HepG2 (cell line): Measurements from ENCODE around the gene HTATIP2. TPM values are rescaled to one million over a fixed set of nuclear protein-coding genes. Genes with fewer than 3 reads are reported as not detected.

Experiments used
- ATF7-NPFF ChIP-seq: sonication (generic); formaldehyde crosslinking; IDR thresholded peaks from 2 replicates; pipeline ENCODE4 v1.8.1; 2023; ENCODE audit warnings: mild to moderate bottlenecking, low read depth, missing genetic modification reagents, moderate library complexity
- CREBL2 ChIP-seq: sonication (generic); formaldehyde crosslinking; IDR thresholded peaks from 2 replicates; pipeline ENCODE4 v1.8.1; 2023; ENCODE audit warnings: missing genetic modification reagents, mild to moderate bottlenecking, borderline replicate concordance
- DPF2 ChIP-seq: sonication (generic); formaldehyde crosslinking; IDR thresholded peaks from 2 replicates; pipeline ENCODE4 v1.4.0; 2020; ENCODE audit warnings: mild to moderate bottlenecking, low read depth, missing genetic modification reagents, borderline replicate concordance
- EEA1 ChIP-seq: sonication (generic); formaldehyde crosslinking; IDR thresholded peaks from 2 replicates; pipeline ENCODE4 v1.5.1; 2020; ENCODE audit warnings: mild to moderate bottlenecking, missing genetic modification reagents, borderline replicate concordance
- ELF3 ChIP-seq: IDR thresholded peaks from 2 replicates; pipeline ENCODE4 v1.6.1; 2016; ENCODE audit warnings: missing genetic modification reagents, missing compliant biosample characterization
- FOXA3 ChIP-seq: IDR thresholded peaks from 2 replicates; pipeline ENCODE4 v1.6.1; 2016; ENCODE audit warnings: missing genetic modification reagents, missing compliant biosample characterization
- GPN1 ChIP-seq: sonication (generic); formaldehyde crosslinking; IDR thresholded peaks from 2 replicates; pipeline ENCODE4 v1.5.1; 2020; ENCODE audit warnings: missing genetic modification reagents, borderline replicate concordance
- HNRNPH1 ChIP-seq: fragments of 200-400 bp; formaldehyde crosslinking; optimal IDR thresholded peaks from 2 replicates; pipeline ENCODE3; 2017; ENCODE audit warnings: mild to moderate bottlenecking, low read depth, low read length
- JUND ChIP-seq: sonication (generic); formaldehyde crosslinking; IDR thresholded peaks from 2 replicates; pipeline ENCODE4 v1.8.0; 2022; ENCODE audit warnings: mild to moderate bottlenecking, missing genetic modification reagents
- NFYC ChIP-seq: IDR thresholded peaks from 2 replicates; pipeline ENCODE4 v1.6.1; 2016; ENCODE audit warnings: missing genetic modification reagents, missing compliant biosample characterization
- NR2F6 ChIP-seq, 2 experiments: IDR thresholded peaks; 2 replicates each; pipeline ENCODE4 v1.6.1; 2016; ENCODE audit warnings: antibody characterized with exemption in 1 of 2, mild to moderate bottlenecking in 1 of 2
- PAWR ChIP-seq: sonication (generic); formaldehyde crosslinking; IDR thresholded peaks from 2 replicates; pipeline ENCODE4 v1.4.0; 2020; ENCODE audit warnings: missing genetic modification reagents, mild to moderate bottlenecking, borderline replicate concordance
- PLRG1 ChIP-seq: fragments of 450-650 bp; conservative IDR thresholded peaks from 2 replicates; pipeline ENCODE4 v1.6.1; 2016
- POLR2AphosphoS2 ChIP-seq: IDR thresholded peaks from 2 replicates; pipeline ENCODE4 v1.6.1; 2011; ENCODE audit warnings: low read depth, low read length, improper control_type of control experiment
- PRPF4 ChIP-seq: fragments of 200-400 bp; formaldehyde crosslinking; IDR thresholded peaks from 2 replicates; pipeline ENCODE4 v1.6.1; 2016; ENCODE audit warnings: low read length, low read depth; ENCODE audit not compliant: poor library complexity, severe bottlenecking
- RARG ChIP-seq: sonication (generic); formaldehyde crosslinking; IDR thresholded peaks from 2 replicates; pipeline ENCODE4 v1.4.0; 2020; ENCODE audit warnings: low read depth, mild to moderate bottlenecking, missing genetic modification reagents
- SRY ChIP-seq: sonication (generic); formaldehyde crosslinking; IDR thresholded peaks from 2 replicates; pipeline ENCODE4 v1.8.0; 2022; ENCODE audit warnings: mild to moderate bottlenecking, missing genetic modification reagents
- STAG1 ChIP-seq: sonication (generic); formaldehyde crosslinking; IDR thresholded peaks from 2 replicates; pipeline ENCODE4 v1.4.0; 2020; ENCODE audit warnings: missing genetic modification reagents
- SUZ12 ChIP-seq: fragments of 150-350 bp; IDR thresholded peaks from 2 replicates; pipeline ENCODE4 v1.6.1; 2014; ENCODE audit warnings: low read depth, low read length
- TARDBP ChIP-seq: sonication (generic); formaldehyde crosslinking; IDR thresholded peaks from 2 replicates; pipeline ENCODE4 v1.8.0; 2022; ENCODE audit warnings: mild to moderate bottlenecking, missing genetic modification reagents
- ZC3H4 ChIP-seq: sonication (generic); formaldehyde crosslinking; IDR thresholded peaks from 2 replicates; pipeline ENCODE4 v1.4.0; 2020; ENCODE audit warnings: missing genetic modification reagents, borderline replicate concordance
- ZFP36L1 ChIP-seq: sonication (generic); formaldehyde crosslinking; IDR thresholded peaks from 2 replicates; pipeline ENCODE4 v1.8.0; 2022; ENCODE audit warnings: mild to moderate bottlenecking, missing genetic modification reagents, moderate library complexity
- ZNF263 ChIP-seq: sonication (generic); formaldehyde crosslinking; IDR thresholded peaks from 2 replicates; pipeline ENCODE4 v1.4.0; 2020; ENCODE audit warnings: missing genetic modification reagents
- ZNF382 ChIP-seq: sonication (generic); formaldehyde crosslinking; IDR thresholded peaks from 2 replicates; pipeline ENCODE4 v1.5.0; 2020; ENCODE audit warnings: missing genetic modification reagents, mild to moderate bottlenecking, borderline replicate concordance
- ZNF563 ChIP-seq: sonication (generic); formaldehyde crosslinking; IDR thresholded peaks from 2 replicates; pipeline ENCODE4 v1.8.0; 2022; ENCODE audit warnings: mild to moderate bottlenecking, moderate library complexity, missing genetic modification reagents
- ZNF670 ChIP-seq: sonication (generic); formaldehyde crosslinking; IDR thresholded peaks from 2 replicates; pipeline ENCODE4 v1.8.0; 2022; ENCODE audit warnings: mild to moderate bottlenecking, missing genetic modification reagents, borderline replicate concordance
- ZNF674 ChIP-seq: sonication (generic); formaldehyde crosslinking; IDR thresholded peaks from 2 replicates; pipeline ENCODE4 v1.5.0; 2020; ENCODE audit warnings: low read depth, mild to moderate bottlenecking, missing genetic modification reagents
- polyA plus RNA-seq, 8 experiments: library from polyadenylated mRNA; depleted of rRNA in 3 of 8; stranded (reverse) in 7 of 8; unstranded in 1 of 8; fragments of >200 nt; fragmentation: Illumina TruSeq in 4 of 8; extraction: Trizol in 4 of 8; gene quantifications; 2 replicates each; pipeline versions ENCODE4 v1.2.1 to v1.2.3, GENCODE V29; 2011 to 2016; ENCODE audit warnings: low read depth in 4 of 8, missing spikeins in 1 of 8, mixed read lengths in 1 of 8; ENCODE audit not compliant: insufficient read depth in 1 of 8
- total RNA-seq, 5 experiments: library from RNA; depleted of rRNA; stranded (reverse); fragments of >200 nt; fragmentation: Illumina TruSeq; extraction: Trizol; gene quantifications; 2 replicates each; pipeline ENCODE4 v1.2.3, GENCODE V29; 2016; ENCODE audit warnings: low read depth in 1 of 5
- TF ChIP-seq, protein P1 (sequence below): sonication (generic); formaldehyde crosslinking; conservative IDR thresholded peaks from 2 replicates; pipeline ENCODE4 v1.4.0; 2020; ENCODE audit warnings: mild to moderate bottlenecking, missing genetic modification reagents, moderate library complexity

HTATIP2 gene
- total and polyA plus RNA-seq, 2 of the 13 experiments (the other 11 are each of a cell fraction or from before 2014, with no cell fraction given) = not detected

DNA sequence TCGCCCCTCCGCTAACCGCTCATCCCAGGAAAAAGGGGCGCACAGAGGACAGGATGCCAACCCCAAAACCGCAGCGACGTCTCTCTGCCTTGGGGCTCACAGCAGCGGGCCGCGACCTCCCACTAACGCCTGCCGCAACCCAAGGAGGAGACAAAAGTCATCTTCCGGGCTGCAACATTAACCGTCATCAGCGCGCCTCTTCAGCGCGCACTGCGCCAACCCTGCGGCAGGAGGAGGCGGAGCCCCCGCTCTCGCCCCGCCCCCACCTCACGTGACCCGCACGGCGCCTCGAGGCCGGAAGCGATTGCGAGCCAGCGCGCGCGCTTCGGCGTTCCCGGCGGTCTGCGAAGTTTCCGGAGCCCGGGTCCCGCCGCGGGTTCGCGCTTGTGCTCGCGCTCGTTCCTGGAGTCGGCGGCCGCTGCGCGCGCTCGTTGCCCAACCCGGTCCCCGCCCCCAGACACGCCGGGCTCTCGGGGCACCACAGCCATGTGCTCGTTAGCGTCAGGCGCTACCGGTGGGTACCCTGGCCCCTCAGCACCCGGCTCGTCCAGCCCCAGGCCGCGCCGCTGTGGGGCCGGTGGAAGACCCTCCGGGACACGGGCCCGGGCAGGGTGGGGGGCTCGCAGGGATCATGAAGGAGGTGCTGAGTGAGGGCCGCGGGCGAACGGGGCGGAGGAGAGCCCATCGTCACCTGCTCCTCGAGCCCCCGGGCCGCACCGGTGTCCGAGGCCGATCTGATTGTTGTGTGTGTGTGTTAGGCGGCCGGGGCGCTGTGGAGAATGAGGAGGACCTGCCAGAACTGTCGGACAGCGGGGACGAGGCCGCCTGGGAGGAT, 24.0 kb downstream of the HTATIP2 start, which contains the start of gene PRMT3 (continued):
- 0 out of 2 replicates have a peak, but pooled peaks have one; percentile 28 for TF ChIP-seq NFYC (CRISPR knock-in tag)
- TF ChIP-seq ZC3H4 (CRISPR knock-in tag) = no peak
- no peak; the same call in 1 of the 2 replicates for TF ChIP-seq ZFP36L1 (CRISPR knock-in tag)
- no peak for TF ChIP-seq HNRNPH1
- peak; percentile 2; the same call in 1 of the 2 replicates for TF ChIP-seq STAG1 (CRISPR knock-in tag)
- TF ChIP-seq PLRG1 = no peak
- 0 out of 2 replicates have a peak, but pooled peaks have one; percentile 45 for TF ChIP-seq ZNF674
- TF ChIP-seq NR2F6 (IDR thresholded peaks at IDR 0.05) = no peak
- TF ChIP-seq NR2F6 (CRISPR knock-in tag; IDR thresholded peaks at IDR 0.05) = no peak
- no peak for TF ChIP-seq ZNF382 (CRISPR knock-in tag)
- peak; percentile 37; the same call in 1 of the 2 replicates for TF ChIP-seq ZNF670
- peak; percentile 75 for TF ChIP-seq ZNF563
- TF ChIP-seq RARG (CRISPR knock-in tag) = peak; percentile 83
- no peak for TF ChIP-seq PRPF4
- peak; percentile 80; the same call in 1 of the 2 replicates for TF ChIP-seq SRY
- TF ChIP-seq, protein P1, sequence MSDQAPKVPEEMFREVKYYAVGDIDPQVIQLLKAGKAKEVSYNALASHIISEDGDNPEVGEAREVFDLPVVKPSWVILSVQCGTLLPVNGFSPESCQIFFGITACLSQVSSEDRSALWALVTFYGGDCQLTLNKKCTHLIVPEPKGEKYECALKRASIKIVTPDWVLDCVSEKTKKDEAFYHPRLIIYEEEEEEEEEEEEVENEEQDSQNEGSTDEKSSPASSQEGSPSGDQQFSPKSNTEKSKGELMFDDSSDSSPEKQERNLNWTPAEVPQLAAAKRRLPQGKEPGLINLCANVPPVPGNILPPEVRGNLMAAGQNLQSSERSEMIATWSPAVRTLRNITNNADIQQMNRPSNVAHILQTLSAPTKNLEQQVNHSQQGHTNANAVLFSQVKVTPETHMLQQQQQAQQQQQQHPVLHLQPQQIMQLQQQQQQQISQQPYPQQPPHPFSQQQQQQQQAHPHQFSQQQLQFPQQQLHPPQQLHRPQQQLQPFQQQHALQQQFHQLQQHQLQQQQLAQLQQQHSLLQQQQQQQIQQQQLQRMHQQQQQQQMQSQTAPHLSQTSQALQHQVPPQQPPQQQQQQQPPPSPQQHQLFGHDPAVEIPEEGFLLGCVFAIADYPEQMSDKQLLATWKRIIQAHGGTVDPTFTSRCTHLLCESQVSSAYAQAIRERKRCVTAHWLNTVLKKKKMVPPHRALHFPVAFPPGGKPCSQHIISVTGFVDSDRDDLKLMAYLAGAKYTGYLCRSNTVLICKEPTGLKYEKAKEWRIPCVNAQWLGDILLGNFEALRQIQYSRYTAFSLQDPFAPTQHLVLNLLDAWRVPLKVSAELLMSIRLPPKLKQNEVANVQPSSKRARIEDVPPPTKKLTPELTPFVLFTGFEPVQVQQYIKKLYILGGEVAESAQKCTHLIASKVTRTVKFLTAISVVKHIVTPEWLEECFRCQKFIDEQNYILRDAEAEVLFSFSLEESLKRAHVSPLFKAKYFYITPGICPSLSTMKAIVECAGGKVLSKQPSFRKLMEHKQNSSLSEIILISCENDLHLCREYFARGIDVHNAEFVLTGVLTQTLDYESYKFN = peak; percentile 52
- no peak for TF ChIP-seq GPN1 (CRISPR knock-in tag)
- peak; percentile 74; the same call in 1 of the 2 replicates for TF ChIP-seq EEA1
- TF ChIP-seq ATF7-NPFF (CRISPR knock-in tag) = peak; percentile 88
- no peak for TF ChIP-seq DPF2 (CRISPR knock-in tag)
- no peak for TF ChIP-seq PAWR (CRISPR knock-in tag)
- peak; percentile 4; the same call in 1 of the 2 replicates for TF ChIP-seq TARDBP (CRISPR knock-in tag)
- peak; percentile 54; the same call in 1 of the 2 replicates for TF ChIP-seq ELF3 (CRISPR knock-in tag)
- no peak; the same call in 1 of the 2 replicates for TF ChIP-seq CREBL2 (CRISPR knock-in tag)
- peak; percentile 46 for TF ChIP-seq FOXA3 (CRISPR knock-in tag)
- TF ChIP-seq SUZ12 = no peak
- no peak; the same call in 1 of the 2 replicates for TF ChIP-seq JUND (CRISPR knock-in tag)
- no peak for TF ChIP-seq POLR2AphosphoS2
- TF ChIP-seq ZNF263 (CRISPR knock-in tag) = peak; percentile 52; the same call in 1 of the 2 replicates
